Kasumi-1 (cell line): ENCODE measurements around the gene BCAR3.

Source experiments
- DNase-seq, 2 experiments: peaks; one replicate each; lab custom pipeline; 2025; lab: John Stamatoyannopoulos, UW

The BCAR3 gene

DNA sequence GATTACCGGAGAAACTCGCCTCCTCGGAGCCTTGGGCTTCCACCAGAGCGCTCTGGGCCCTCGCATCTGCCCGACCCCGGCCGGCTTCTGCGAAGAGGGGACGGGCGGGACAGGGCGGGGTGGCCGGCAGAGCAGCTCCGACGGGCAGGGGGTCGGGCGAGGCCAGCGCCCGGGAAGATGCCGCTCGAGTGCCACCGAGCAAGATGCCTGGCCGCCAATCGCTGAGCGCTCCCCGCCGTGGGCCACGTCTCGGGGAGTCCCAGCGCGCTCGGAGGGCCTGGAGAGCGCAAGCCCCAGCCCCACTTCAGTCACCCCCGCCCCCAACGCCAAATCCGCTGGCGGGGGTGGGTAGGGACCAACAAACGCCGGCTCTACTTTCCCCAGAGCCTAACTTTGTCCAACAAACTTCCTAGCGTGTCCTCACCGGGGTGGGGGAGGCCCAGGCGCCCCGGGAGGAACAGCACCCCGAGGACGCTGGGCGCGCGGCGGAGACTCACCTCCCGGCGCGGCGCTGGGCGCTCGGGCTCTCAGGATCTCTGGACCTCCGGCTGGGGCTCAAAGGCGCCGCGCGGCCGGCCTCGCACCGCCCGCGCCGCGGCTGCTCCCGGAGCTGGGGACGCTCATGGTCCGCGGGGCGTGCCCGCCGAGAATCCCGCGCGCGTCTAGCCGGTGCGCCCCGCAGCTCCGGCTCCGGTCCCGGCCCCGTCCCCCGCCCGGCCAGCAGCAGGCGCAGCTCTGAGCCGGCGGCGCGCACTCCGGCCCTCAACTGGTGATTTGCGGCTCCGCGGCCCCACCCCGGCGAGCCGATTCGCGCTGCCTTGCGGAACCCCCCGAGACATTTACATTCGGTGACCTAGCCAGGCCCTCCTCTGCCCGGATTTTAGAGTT lies at the start of gene BCAR3:
Gene BCAR3 (minus strand): TSS at position 737 of the 888 bp plus-strand sequence. CDS start 6,907 bp downstream, outside the sequence.
- DNase-seq: peak; percentile 42 to 44

DNA sequence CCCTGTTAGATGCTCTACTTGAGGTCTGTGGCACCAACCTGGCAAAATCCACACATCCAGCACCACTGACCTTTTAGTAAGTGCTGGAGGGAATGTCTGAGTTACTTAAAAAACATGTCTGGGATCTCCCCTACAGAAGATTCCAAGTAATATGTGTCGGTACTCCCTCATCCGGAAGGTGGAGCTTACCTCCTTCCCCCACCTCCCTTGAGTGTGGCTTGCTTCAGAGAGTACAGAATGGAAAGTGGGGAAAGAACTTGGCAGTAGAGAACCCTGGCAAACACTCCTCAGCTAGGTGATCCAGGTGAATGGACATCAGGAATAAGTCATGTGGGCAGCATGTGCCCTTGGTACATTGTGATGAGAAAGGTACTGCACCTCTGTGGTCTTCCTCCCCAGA lies 49.0 kb upstream of the BCAR3 start:
- DNase-seq: no peak

DNA sequence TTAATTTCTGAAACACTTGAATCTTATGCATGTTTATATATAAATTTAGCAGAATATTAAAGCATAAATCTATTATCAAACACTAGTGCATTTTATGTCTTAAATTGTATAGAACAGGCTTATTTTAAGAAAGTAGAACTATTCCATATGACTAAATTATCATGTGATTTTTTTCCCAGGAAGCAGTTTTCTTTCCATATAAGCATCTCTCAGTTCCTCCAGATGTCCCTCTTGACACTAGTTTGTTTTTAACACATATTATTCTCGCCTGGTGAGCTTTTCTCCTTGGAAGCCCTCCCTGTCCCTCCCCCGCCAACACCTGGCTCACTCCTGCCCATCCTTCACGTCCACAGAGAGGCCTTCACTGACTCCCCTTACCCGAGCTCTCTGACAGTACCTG lies 48.3 kb upstream of the BCAR3 start:
- DNase-seq: no peak

DNA sequence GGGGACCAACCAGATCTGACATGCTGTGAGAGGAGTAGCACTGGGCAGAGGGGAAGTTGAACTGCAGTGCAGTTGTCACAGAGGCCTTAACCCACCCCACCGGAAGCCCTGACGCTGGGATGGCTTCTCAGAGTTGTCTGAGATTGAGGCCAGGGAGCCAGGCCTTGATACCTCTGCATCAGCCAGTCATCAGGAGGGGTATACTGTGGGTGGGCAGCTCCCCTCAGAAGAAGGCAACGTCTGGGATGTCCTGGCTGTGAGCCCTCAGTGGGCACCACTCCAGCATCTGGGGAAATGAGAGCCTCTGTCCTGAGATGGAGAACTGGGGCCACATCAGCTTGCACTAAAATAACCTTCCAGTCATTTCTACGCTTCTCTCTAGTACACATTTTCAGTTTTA lies 47.9 kb upstream of the BCAR3 start:
- no peak for DNase-seq

DNA sequence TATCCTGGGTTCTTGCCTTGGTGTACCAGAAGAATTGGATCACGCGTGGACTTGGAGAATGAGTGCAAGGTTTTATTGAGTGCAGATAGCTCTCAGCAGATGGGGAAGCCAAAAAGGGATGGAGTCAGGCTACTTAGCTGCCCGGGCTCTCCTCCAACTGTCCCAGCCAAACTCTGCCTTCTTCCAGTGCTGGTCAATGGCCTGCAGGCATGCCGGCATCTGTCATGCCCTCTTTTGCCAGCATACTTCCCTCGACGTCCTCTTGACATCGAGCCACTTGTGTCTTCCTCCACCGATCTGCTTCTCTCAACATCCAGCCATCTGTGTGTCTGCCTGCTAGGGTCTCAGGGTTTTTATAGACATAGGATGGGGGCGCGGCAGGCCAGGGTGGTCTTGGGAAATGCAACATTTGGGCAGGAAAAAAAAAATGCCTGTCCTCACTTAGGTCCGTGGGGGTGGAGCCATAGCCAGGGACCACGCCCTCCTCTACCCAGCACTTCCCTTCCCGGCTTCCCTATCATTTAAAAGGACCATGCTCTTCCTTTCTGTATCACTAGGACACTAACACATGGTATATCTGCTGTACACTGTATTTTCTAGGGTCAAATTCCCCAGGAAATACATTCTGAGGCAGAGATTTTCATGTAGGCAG lies 47.0 kb upstream of the BCAR3 start:
- no peak for DNase-seq

DNA sequence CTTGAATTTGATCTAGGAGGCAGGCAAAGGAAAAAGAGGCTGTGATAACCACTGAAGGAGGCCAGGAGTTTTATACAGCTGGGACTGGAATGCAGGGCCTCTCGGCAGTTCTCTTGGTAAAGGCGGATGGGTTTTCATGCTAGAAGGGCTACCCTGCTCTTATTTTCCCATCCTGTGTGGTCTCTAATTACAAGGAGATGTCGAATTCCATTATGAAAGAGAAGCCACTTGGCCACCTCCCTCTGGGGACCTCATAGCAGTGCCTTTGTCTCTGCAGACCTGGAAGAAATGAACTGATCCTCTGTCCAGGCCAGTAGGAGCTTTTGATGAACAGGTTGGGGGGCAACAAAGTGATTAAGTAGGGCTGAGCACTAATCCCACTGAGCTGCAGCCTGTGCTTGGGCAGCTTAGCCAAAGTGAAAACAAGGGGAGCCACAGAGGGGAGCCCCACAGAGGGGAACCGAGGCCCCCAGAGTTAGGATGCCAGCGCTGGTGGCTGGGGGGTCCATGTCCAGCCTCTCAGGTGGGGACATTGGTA lies 42.2 kb upstream of the BCAR3 start:
- no peak for DNase-seq

DNA sequence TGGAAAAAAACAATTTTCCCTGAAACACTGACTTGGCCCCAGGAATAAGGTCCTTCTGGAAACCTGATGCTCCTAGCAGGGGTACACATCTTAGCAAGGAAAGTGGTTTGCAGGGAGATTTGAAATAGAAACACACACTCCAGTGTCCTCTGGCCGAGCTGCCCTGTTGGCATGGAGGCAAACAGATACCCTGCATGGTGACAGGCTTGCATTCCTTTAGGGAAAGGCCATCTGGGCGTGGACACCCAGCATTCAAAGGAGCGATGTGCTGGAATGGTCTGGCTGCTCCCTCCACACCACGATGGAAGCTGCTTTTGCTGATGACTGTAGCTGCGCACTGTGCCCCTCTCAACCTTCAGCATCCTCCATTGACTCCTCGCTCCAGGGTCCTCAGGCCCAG lies 41.5 kb upstream of the BCAR3 start:
- no peak for DNase-seq

DNA sequence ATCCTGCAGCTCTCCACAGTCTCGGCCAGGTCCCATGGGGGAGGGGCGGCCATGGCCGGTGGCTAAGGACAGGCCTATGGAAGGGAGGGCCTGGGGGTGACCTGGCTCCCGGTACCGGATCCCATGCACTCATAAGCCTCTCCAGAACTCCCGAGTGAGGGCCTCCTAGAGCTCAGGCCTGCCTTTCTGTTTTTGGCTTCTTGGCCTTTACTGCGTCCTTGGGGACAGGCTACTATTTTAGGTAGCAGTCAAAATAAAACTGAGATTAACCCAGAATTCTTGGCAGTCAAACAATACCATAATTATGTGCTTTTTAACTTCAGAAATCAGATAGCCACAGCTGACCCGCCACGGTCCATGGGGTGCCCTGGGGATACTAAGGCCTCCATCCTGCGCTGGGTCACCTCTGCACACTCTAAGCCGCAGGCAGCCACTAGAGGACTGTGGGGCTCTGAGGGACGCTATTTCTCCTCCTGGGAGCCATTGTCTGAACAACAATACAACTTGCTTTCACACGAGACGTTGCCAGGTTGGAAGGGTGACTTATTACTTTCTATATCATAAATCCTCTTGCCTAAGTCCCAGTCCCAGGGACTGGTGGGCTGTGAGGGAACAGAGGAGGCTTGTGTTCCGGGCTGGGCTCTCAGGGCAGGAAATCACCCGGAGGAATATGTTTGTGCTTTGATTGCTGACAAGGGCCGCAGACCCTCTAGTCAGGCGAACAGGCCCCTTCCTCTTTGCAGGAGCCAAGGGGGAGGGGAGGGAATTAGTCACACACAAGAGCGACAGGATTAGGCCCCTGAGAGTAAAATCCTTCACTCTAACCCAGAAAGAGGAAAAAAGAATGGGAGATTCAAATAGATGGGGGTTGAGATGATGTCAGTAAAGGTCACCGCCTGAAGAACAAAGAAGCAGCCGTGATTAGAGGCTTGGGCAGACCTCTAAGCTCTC lies 40.7 kb upstream of the BCAR3 start:
- no peak for DNase-seq

DNA sequence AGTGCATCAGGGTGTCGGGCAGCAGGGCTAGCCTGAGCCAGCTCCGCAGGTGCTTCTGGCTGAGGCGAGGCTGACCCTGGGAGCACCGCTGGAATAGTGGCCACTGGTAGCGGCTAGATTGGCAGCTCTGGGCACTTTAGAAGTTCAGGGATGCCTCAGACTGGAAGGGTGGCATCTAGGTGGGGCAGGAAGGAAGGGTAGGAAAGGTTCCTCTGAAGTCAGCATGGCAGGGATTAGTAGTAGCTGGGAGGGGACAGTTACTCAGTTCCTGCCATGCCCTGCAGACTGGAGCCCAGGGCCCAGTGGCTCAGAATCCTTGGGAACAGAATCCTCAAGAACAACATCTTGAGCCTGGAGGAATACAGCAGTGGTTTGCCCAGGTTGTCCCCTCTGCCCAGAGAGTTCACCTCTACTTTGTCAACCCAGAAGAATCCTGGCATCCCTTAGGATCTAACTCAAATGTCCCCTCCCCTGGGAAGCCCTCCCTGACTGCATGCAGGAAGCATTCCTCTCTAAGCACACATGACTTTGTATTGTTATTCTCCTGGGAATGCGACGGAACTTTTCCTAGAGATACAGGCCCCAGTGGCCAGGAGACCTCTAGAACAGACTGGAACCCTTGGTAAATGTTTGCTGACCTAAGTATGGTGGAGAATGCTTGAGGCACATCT lies 39.5 kb upstream of the BCAR3 start:
- DNase-seq: no peak

DNA sequence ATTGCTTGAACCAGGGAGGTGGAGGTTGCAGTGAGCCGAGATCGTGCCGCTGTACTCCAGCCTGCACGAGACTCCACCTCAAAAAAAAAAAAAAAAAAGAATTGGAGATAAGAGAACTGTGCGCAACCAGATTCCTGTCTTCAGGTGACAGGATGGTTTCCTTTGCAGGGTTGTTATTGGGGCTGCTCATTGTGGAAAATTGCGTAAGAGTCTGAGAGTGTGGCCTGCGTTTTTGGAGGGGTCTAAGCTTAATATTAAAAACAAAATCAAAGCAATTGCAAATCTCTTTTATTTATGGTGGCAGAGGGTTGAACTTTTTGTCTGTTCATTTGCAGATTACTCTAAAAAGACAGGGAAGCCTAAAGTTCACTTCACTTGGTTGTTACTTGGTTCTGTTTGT lies 36.0 kb upstream of the BCAR3 start:
- no peak for DNase-seq

DNA sequence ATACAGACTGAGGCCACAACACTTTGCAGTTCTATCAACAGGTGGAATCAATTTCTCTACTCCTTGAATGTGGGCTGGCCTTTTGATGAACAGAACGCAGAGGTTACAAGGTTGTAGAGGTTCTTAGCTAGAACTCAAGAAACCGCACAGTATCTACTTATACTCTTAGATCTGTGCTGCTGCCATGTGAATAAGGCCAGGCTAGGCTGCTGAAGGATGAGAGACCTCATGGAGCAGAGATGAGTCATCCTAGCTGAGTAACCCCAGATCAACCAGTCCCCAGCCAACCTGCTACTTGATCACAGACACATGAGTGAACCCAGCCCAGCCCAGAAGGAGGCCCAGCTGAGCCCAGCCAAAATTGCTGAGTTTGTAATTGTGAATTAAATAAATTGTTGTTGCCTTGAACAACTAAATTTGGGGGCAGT lies 35.3 kb upstream of the BCAR3 start:
- no peak for DNase-seq

DNA sequence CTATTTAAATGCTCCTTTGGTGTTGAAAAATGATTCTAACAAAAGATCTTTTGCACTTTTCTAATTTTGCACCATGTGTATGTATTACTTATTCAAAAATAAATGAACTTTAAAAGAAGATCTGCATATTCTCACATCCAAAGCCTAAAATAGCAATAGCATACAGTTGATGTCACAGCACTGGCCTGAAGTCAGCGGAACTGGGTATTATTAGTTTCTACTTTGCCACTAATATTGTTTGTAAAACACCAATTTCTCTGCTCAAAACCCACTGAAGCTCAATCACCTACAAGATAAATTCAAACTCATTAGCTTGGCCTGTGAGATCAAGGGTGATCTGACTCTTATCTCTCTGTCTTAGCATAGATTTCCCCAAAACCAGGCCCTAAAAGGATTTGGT lies 34.5 kb upstream of the BCAR3 start:
- DNase-seq: no peak

DNA sequence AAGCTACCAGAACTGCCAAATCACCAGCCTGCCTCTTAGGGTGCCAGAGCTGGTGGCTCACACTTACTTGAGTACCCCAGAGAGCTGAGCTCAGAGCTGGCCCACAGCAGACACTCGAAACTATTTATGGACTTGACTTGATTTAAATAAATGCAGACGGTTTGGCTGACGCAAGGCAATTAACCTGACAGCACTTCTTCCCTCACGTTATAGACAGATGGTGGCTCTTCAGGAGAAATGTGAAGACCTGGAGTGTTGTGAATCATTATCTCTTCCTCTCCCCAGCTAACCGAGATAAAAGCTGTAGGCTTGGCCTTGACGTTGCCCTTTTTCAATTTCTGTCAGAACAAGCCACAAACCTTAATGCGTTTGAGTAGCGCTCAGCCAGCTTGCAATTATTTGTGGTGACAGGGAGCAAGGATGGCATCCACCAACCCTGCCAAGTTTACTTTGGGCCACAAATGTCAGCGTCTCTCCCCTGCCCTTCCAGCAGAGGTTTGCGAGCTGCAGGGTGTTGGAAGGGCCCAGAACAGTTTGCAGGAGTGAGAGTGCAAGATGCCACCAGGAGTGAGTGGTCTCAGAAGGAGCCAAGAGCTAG lies 34.0 kb upstream of the BCAR3 start:
- no peak for DNase-seq

DNA sequence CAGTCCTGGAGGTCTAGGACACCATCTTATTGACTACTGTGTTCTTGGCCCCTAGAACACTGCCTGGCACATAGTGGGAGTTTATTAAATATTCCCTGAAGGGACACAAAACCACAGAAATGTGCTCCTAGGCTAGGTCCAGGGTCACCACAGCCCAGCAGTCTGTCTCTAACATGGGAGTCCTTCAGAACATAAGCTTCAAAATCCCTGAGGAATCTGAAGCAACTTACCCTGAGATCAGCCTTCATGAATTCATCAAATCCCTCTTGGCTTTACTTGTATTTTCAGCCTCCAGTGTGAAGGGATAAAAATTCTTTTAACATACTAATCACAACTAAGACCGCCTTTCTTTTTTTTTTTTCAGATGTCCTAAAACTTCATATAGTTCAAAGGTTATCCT lies 32.7 kb upstream of the BCAR3 start:
- no peak for DNase-seq

DNA sequence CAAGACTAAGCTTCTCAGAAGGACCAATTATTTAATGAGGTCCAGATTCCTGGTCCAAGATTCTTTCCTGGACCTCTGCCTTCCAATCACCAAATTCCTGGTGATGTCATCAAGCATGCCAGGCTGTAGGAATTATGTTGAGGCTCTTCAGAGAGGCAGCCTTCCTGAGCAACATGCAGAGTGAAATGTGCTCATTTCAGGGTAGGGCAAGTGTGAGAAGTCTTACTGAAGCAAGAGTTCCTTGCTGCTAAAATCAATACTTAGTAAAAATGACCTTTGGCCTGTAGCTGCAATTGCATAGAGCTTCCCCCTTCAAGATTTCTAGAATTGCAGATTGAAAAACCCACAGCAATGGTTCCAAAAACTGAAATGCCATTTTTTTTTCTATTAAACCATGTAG lies 31.7 kb upstream of the BCAR3 start:
- DNase-seq: no peak

DNA sequence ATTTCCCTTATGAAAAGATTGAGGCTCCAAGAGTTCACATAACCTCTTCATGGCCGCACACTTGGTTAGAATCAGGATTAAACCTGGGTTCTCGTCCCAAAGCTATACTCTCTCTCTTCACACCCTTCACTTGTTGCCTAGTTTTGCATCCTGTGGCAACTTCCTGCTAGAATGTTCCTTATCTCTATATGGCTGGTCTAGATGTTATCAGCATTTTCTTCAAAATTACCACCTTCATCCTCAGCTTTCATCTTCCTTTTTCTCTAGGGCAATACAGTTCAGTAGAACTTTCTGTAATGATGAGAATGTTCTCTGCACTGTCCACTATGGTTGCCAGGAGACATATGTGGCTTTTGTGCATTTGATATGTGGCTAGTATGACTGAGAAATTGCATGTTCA lies 31.1 kb upstream of the BCAR3 start:
- DNase-seq: no peak

DNA sequence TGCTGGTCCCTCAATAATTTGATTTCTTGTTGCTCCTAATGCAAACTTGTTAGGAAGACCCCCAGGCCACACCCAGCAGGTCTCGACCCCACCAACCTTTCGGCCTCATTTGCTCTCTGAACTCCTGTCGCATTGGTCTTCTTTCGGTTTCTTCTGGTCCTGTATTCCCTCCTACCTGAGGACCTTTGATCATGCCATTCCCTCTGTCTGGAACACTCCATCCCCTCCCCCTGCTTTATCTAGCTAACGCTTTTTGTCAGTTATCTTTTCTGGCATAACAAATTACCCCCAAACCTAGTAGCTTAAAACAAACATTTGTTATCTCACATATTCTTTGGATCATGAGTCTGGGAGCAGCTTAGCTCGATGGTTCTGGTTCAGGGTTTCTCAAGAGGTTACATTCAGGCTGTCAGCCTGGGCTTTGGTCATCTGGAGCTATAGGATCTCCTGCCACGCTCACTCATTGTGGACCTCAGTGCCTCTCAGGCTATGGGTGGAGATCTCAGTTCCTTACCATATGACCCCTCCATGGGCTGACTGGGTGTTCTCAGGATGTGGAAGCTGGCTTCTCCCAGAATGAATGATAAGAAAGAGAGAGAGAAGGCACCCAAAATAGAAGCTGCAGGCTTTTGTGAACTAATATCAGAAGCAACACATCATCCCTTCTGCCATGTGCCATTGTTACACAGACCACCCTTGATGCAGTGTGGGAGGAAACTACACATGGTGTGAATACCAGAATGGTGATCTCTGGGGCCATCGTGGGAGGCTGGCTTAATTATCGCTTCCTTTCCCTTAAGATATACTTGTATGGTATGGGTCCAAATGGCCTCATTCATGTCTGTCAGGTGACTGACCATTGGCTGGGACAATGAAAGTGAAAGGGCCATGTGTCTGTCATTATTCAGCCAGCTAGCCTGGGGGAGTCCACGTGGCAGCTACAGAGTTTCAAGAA lies 29.1 kb upstream of the BCAR3 start:
- DNase-seq: no peak

DNA sequence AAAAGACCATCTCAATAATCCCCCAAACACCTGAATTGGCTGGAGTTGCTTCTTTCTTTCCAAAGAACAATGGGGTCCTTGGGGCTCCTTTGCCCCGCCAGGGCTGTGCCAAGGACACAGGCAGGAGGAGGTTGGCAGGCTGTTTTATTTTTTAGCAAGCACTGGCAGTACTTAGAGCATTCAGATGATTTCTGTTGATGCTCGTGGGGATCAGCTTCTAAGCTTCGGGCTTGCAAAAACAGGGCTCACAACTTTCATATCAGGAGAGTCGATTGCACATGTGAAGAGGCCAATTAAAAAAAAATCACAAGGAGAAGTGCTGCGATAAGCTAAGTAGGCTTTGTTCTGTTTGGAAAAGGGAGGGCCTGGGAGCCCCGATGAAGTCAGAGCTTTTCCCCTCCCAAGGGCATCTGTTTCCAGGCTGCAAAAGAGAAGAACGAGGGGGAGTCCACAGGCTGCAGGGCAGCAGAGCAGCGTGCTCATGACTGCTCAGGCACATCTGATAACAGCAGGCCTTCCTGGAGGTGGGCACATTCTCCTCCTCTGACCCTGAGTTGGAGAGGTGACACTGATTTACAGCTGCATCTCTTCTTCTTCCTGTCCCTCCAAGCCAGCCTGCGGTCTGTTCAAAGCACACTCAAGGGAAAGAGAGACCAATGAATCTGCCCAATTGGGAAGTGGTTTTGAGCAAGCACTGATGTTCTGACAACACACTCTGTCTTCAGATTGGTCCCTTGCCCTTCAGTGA lies 27.3 kb upstream of the BCAR3 start:
- no peak for DNase-seq

DNA sequence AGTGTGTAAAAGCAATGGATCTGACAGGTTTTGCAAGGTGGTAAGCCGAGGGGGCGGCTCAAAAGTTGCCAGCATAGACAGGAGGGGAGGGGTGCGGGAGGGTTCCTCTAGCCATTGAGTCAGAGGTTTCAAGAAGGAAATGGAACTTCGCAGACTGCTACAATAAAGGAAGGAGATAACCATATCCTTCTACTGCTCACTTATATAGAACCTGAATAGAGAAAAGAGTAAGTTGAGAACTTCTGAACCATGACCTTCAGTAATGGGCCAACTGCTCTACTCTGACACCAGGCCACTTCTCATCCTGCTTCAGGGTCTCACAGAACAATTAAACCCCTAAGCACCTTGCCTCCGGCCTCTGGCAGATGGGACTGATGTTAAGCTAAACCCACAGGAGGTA lies 26.3 kb upstream of the BCAR3 start:
- peak in 1 of 2 experiments; percentile 4 for DNase-seq
